ENCODE data around the gene FAM13A. TPM values are rescaled to one million over a fixed set of nuclear protein-coding genes. Genes with fewer than 3 reads are reported as not detected.

The FAM13A gene
- total and polyA plus RNA-seq, 2 of the 13 experiments (the other 11 are each of a cell fraction or from before 2014, with no cell fraction given), result 1.2 to 36.2 TPM

GRCh38 chr4:89024051-89024675 is 32.8 kb downstream of the FAM13A start:
- Histone ChIP-seq H3K9ac (ENCODE audit: insufficient read depth, low read depth, low read length) (no peak overlapping the region), H3K27ac (ENCODE audit: extremely low read length, insufficient read depth, low read length) (no peak overlapping the region), H3K27me3 (ENCODE audit: control insufficient read depth in 1 of 2, insufficient read depth in 2 of 2, low read length in 2 of 2) (no peaks in the 10 kb centered on the region), H4K20me1 (ENCODE audit: insufficient read depth, low read length) (no peaks in the 10 kb centered on the region), H3K4me2 (ENCODE audit: low read depth, low read length) (peak overlapping the region; percentile 39), H3K9me3 (ENCODE audit: low read length) (no peaks in the 10 kb centered on the region), H3K4me3 (replicated peaks in 1 of 3; ENCODE audit: insufficient read depth in 1 of 3, low read depth in 2 of 3, low read length in 3 of 3) (no peak overlapping the region), H3K79me2 (ENCODE audit: insufficient read depth, low read length) (no peaks in the 10 kb centered on the region), H2AFZ (ENCODE audit: low read length) (no peak overlapping the region), H3K36me3 (replicated peaks in 1 of 2; ENCODE audit: control insufficient read depth in 1 of 2, insufficient read depth in 2 of 2, low read length in 2 of 2) (no peaks in the 10 kb centered on the region), H3K4me1 (ENCODE audit: insufficient read depth, low read length) (peaks cover 35% of the 10 kb centered on the region)
- POLR2A ChIA-PET, result no interaction called here
- DNase-seq (ENCODE audit: low spot score) (peak; percentile 77), FAIRE-seq (peak; percentile 83), ATAC-seq (peak; percentile 98)
- intact Hi-C loops (cut with micrococcal nuclease; ENCODE audit: unreplicated experiment) (loop anchor here (1.0 to 10.0 kb wide), 6 partner anchors 201 to 500 kb away; no protein-coding TSS in a partner anchor), in situ Hi-C loops (cut with HindIII; ENCODE audit: extremely low pct_ligation_motif_present, low pct_unique_long_range_greater_than_20kb) (loop anchor here (5.0 to 10.0 kb wide), 3 partner anchors 207 to 489 kb away; no protein-coding TSS in a partner anchor)
- no TSS peak for BruUV-seq (replicated peaks)
- CTCF ChIA-PET (ENCODE audit: low intra/inter-chr PET ratio, low total read pairs), result interaction anchor here (1.4 to 3.3 kb wide), 4 partner anchors 206 to 498 kb away, joined by 4 to 78 read pairs (median 12); no protein-coding TSS in a partner anchor
- 21% methylated on average over 4 of the region's 4 CpGs for WGBS (ENCODE audit: low lambda C conversion rate)
- TF ChIP-seq STAG1 (CRISPR knock-in tag; IDR thresholded peaks at IDR 0.05), result peak; percentile 97
- TF ChIP-seq MTERF4 (CRISPR knock-in tag; IDR thresholded peaks at IDR 0.05), result no peak
- peak in 1 of 2 experiments; percentile 17; a peak in 2 of 4 replicates for TF ChIP-seq MAFK (conservative IDR thresholded peaks at IDR 0.05 in 1 of 2, IDR thresholded peaks at IDR 0.05 in 1 of 2; ENCODE audit: low read length in 2 of 2)
- TF ChIP-seq HDAC6 (IDR thresholded peaks at IDR 0.05; ENCODE audit: low read depth, low read length), result no peak
- TF ChIP-seq FOXO1 (CRISPR knock-in tag; IDR thresholded peaks at IDR 0.05), result no peak
- peak; percentile 51; the same call in 1 of the 2 replicates for TF ChIP-seq PPARG (CRISPR knock-in tag; conservative IDR thresholded peaks at IDR 0.05)
- TF ChIP-seq ZNF616 (CRISPR knock-in tag; IDR thresholded peaks at IDR 0.05; ENCODE audit: low read depth), result no peak
- TF ChIP-seq THYN1 (CRISPR knock-in tag; IDR thresholded peaks at IDR 0.05; ENCODE audit: borderline replicate concordance, low read depth), result no peak
- 0 out of 2 replicates have a peak, but pooled peaks have one; percentile 30 for TF ChIP-seq HMGXB3 (CRISPR knock-in tag; IDR thresholded peaks at IDR 0.05; ENCODE audit: borderline replicate concordance)
- no peak for TF ChIP-seq SALL1 (CRISPR knock-in tag; IDR thresholded peaks at IDR 0.05)
- no peak for TF ChIP-seq ZNF431 (CRISPR knock-in tag; IDR thresholded peaks at IDR 0.05; ENCODE audit: borderline replicate concordance, low read depth)
- no peak for TF ChIP-seq REXO4 (CRISPR knock-in tag; IDR thresholded peaks at IDR 0.05; ENCODE audit: borderline replicate concordance)
- TF ChIP-seq ZNF143 (CRISPR knock-in tag; IDR thresholded peaks at IDR 0.05), result no peak
- peak; percentile 13; the same call in 1 of the 2 replicates for TF ChIP-seq BCL6 (CRISPR knock-in tag; IDR thresholded peaks at IDR 0.05)
- peak; percentile 82 for TF ChIP-seq RAD21 (CRISPR knock-in tag; IDR thresholded peaks at IDR 0.05)
- no peak for TF ChIP-seq TBP (CRISPR knock-in tag; IDR thresholded peaks at IDR 0.05)
- 0 out of 2 replicates have a peak, but pooled peaks have one; percentile 18 for TF ChIP-seq HOMEZ (CRISPR knock-in tag; IDR thresholded peaks at IDR 0.05; ENCODE audit: low read depth)
